ENCODE measurements around the gene PEAK1.

Gene PEAK1

GRCh38 chr15:77122576-77122975 is 297.3 kb downstream of the PEAK1 start:
- DNase-seq, result no peak

- DNase-seq, result no peak
Measured at GRCh38 chr15:77121599-77121998, 298.3 kb downstream of the PEAK1 start.

- DNase-seq, result no peak
Measured at GRCh38 chr15:77120576-77120975, 299.3 kb downstream of the PEAK1 start.

GRCh38 chr15:77119446-77119845 is 300.5 kb downstream of the PEAK1 start:
- no peak for DNase-seq

GRCh38 chr15:77118882-77119321 is 301.0 kb downstream of the PEAK1 start:
- DNase-seq, result peak; percentile 34

- DNase-seq, result no peak
Measured at GRCh38 chr15:77115179-77115578, 304.7 kb downstream of the PEAK1 start.

GRCh38 chr15:77112838-77113504 is 306.9 kb downstream of the PEAK1 start:
- no peak for DNase-seq

GRCh38 chr15:77111789-77112188 is 308.1 kb downstream of the PEAK1 start:
- no peak for DNase-seq

- peak; percentile 35 for DNase-seq
Measured at GRCh38 chr15:77107531-77108355, 312.2 kb downstream of the PEAK1 start.

GRCh38 chr15:77107068-77107467 is 312.8 kb downstream of the PEAK1 start:
- DNase-seq, result no peak

- no peak for DNase-seq
Measured at GRCh38 chr15:77104155-77104554, 315.7 kb downstream of the PEAK1 start.

- no peak for DNase-seq
Measured at GRCh38 chr15:77099741-77100463, 320.0 kb downstream of the PEAK1 start.

- no peak for DNase-seq
Measured at GRCh38 chr15:77098572-77098971, 321.3 kb downstream of the PEAK1 start.

- DNase-seq, result no peak
Measured at GRCh38 chr15:77097921-77098320, 322.0 kb downstream of the PEAK1 start.

- DNase-seq, result peak; percentile 16
Measured at GRCh38 chr15:77097248-77097721, 322.6 kb downstream of the PEAK1 start.

GRCh38 chr15:77096541-77096940 is 323.4 kb downstream of the PEAK1 start:
- DNase-seq, result no peak

- no peak for DNase-seq
Measured at GRCh38 chr15:77096138-77096537, 323.8 kb downstream of the PEAK1 start.

- DNase-seq, result no peak
Measured at GRCh38 chr15:77094397-77095030, 325.4 kb downstream of the PEAK1 start.

GRCh38 chr15:77093436-77093835 is 326.5 kb downstream of the PEAK1 start:
- no peak for DNase-seq

GRCh38 chr15:77091097-77091496 is 328.8 kb downstream of the PEAK1 start:
- no peak for DNase-seq

- DNase-seq, result no peak
Measured at GRCh38 chr15:77087213-77087612, 332.7 kb downstream of the PEAK1 start.

- DNase-seq, result no peak
Measured at GRCh38 chr15:77085297-77085696, 334.6 kb downstream of the PEAK1 start.

GRCh38 chr15:77084436-77084835 is 335.5 kb downstream of the PEAK1 start:
- DNase-seq, result no peak
